ENCODE results near the gene TINAGL1. TPM values are rescaled to one million over a fixed set of nuclear protein-coding genes. Genes with fewer than 3 reads are reported as not detected.

Gene TINAGL1
- total and polyA plus RNA-seq, 2 of the 13 experiments (the other 11 are each of a cell fraction or from before 2014, with no cell fraction given), result 24.7 to 76.8 TPM

GRCh38 chr1:31572323-31573104 lies 3.8 kb upstream of the TINAGL1 start (continued):
- TF ChIP-seq E2F1 (CRISPR knock-in tag; IDR thresholded peaks at IDR 0.05), result no peak
- TF ChIP-seq E2F2 (CRISPR knock-in tag; IDR thresholded peaks at IDR 0.05; ENCODE audit: borderline replicate concordance), result no peak
- peak; percentile 75; the same call in 1 of the 2 replicates for TF ChIP-seq MYC (CRISPR knock-in tag; IDR thresholded peaks at IDR 0.05; ENCODE audit: borderline replicate concordance)
- TF ChIP-seq NFAT5 (CRISPR knock-in tag; IDR thresholded peaks at IDR 0.05), result no peak
- TF ChIP-seq ZNF562 (CRISPR knock-in tag; IDR thresholded peaks at IDR 0.05; ENCODE audit: borderline replicate concordance), result no peak
- 0 out of 2 replicates have a peak, but pooled peaks have one; percentile 51 for TF ChIP-seq NFKBIZ (CRISPR knock-in tag; IDR thresholded peaks at IDR 0.05)
- no peak for TF ChIP-seq ZNF253 (CRISPR knock-in tag; IDR thresholded peaks at IDR 0.05; ENCODE audit: borderline replicate concordance)
- TF ChIP-seq ZNF816 (CRISPR knock-in tag; IDR thresholded peaks at IDR 0.05; ENCODE audit: borderline replicate concordance), result no peak
- 0 out of 2 replicates have a peak, but pooled peaks have one; percentile 57 for TF ChIP-seq KDM2A (CRISPR knock-in tag; IDR thresholded peaks at IDR 0.05; ENCODE audit: borderline replicate concordance, low read depth)
- no peak for TF ChIP-seq ZNF264 (CRISPR knock-in tag; IDR thresholded peaks at IDR 0.05)
- TF ChIP-seq PRDM10 (CRISPR knock-in tag; IDR thresholded peaks at IDR 0.05; ENCODE audit: low read depth), result no peak
- no peak for TF ChIP-seq ZNF350 (CRISPR knock-in tag; IDR thresholded peaks at IDR 0.05; ENCODE audit: borderline replicate concordance, low read depth)
- TF ChIP-seq GFI1 (CRISPR knock-in tag; IDR thresholded peaks at IDR 0.05; ENCODE audit: borderline replicate concordance), result no peak
- TF ChIP-seq DPF2 (CRISPR knock-in tag; IDR thresholded peaks at IDR 0.05; ENCODE audit: borderline replicate concordance, low read depth), result no peak
- no peak for TF ChIP-seq ZNF251 (CRISPR knock-in tag; IDR thresholded peaks at IDR 0.05)
- no peak for TF ChIP-seq NRL (CRISPR knock-in tag; IDR thresholded peaks at IDR 0.05; ENCODE audit: borderline replicate concordance)
- peak; percentile 85; the same call in 1 of the 2 replicates for TF ChIP-seq ERF (CRISPR knock-in tag; IDR thresholded peaks at IDR 0.05)

Measured in HepG2 (cell line).